Measurements from ENCODE around the gene PRXL2C. TPM values are rescaled to one million over a fixed set of nuclear protein-coding genes. Genes with fewer than 3 reads are reported as not detected.

The PRXL2C gene
- total RNA-seq, 1 experiment from 2014 or later, result 12.2 TPM

- Histone ChIP-seq H3K9me3 (replicated peaks) (no peaks in the 10 kb centered on the region), H3K27ac (no peak overlapping the region), H3K4me3 (no peak overlapping the region), H3K36me3 (no peaks in the 10 kb centered on the region), H3K4me1 (peaks cover 15% of the 10 kb centered on the region), H3K27me3 (no peaks in the 10 kb centered on the region)
- no peak for DNase-seq
These were observed 47.1 kb downstream of the PRXL2C start for GRCh38 chr9:96607971-96608370.

GRCh38 chr9:96605328-96605727 is 49.8 kb downstream of the PRXL2C start:
- Histone ChIP-seq H3K27ac (no peak overlapping the region), H3K9me3 (replicated peaks) (no peaks in the 10 kb centered on the region), H3K36me3 (no peaks in the 10 kb centered on the region), H3K4me1 (no peaks in the 10 kb centered on the region), H3K4me3 (no peak overlapping the region), H3K27me3 (no peaks in the 10 kb centered on the region)
- no peak for DNase-seq

- Histone ChIP-seq H3K27ac (no peak overlapping the region), H3K4me3 (no peak overlapping the region)
- DNase-seq, result no peak
These were observed 51.2 kb downstream of the PRXL2C start for GRCh38 chr9:96604004-96604319.

GRCh38 chr9:96603305-96604003 is 51.7 kb downstream of the PRXL2C start:
- no peak for DNase-seq
- no peaks in the 10 kb centered on the region for H3K9me3 ChIP-seq (replicated peaks)
- no peak overlapping the region for H3K27ac ChIP-seq
- no peaks in the 10 kb centered on the region for H3K4me1 ChIP-seq
- H3K27me3 ChIP-seq, result no peaks in the 10 kb centered on the region
- no peak overlapping the region for H3K4me3 ChIP-seq
- no peaks in the 10 kb centered on the region for H3K36me3 ChIP-seq

More at GRCh38 chr9:96604004-96604319, 51.2 kb downstream of the PRXL2C start:
- Histone ChIP-seq H3K4me1 (no peaks in the 10 kb centered on the region), H3K36me3 (no peaks in the 10 kb centered on the region), H3K9me3 (replicated peaks) (no peaks in the 10 kb centered on the region), H3K27me3 (no peaks in the 10 kb centered on the region)

GRCh38 chr9:96599298-96599697 is 55.8 kb downstream of the PRXL2C start:
- DNase-seq, result no peak

GRCh38 chr9:96596601-96597111 is 58.5 kb downstream of the PRXL2C start:
- no peak for DNase-seq
- Histone ChIP-seq H3K4me1 (no peaks in the 10 kb centered on the region), H3K27ac (no peak overlapping the region), H3K27me3 (no peaks in the 10 kb centered on the region), H3K36me3 (no peaks in the 10 kb centered on the region), H3K4me3 (no peak overlapping the region), H3K9me3 (replicated peaks) (no peaks in the 10 kb centered on the region)

More at GRCh38 chr9:96599298-96599697, 55.8 kb downstream of the PRXL2C start:
- no peak overlapping the region for H3K27ac ChIP-seq
- no peaks in the 10 kb centered on the region for H3K36me3 ChIP-seq
- no peaks in the 10 kb centered on the region for H3K9me3 ChIP-seq (replicated peaks)
- H3K27me3 ChIP-seq, result no peaks in the 10 kb centered on the region
- H3K4me3 ChIP-seq, result no peak overlapping the region
- H3K4me1 ChIP-seq, result no peaks in the 10 kb centered on the region

Other genes starting within 250 kb of the PRXL2C start
- 31.4 and 35.5 TPM in 2 replicates for gene ZNF367, start 236.9 kb downstream of the PRXL2C start, total RNA-seq (2014; rRNA removed; shearing (Covaris generic))
- gene HABP4, start 205.1 kb downstream of the PRXL2C start, total RNA-seq (2014; rRNA removed; shearing (Covaris generic)), result 14.8 and 15.2 TPM in 2 replicates
- 36.1 and 37.1 TPM in 2 replicates for gene CDC14B, start 35.5 kb downstream of the PRXL2C start, total RNA-seq (2014; rRNA removed; shearing (Covaris generic))
- 20.6 and 23.5 TPM in 2 replicates for gene ZNF510, start 122.8 kb upstream of the PRXL2C start, total RNA-seq (2014; rRNA removed; shearing (Covaris generic))
- 7.2 and 9.3 TPM in 2 replicates for gene ZNF782, start 199.2 kb upstream of the PRXL2C start, total RNA-seq (2014; rRNA removed; shearing (Covaris generic))